Fibroblast of lung (primary cell): Measurements from ENCODE around the gene MAPKAP1. TPM values are rescaled to one million over a fixed set of nuclear protein-coding genes. Genes with fewer than 3 reads are reported as not detected.
A peak's percentile ranks its signal among the peaks of the same experiment; 100 is the strongest.

Experiments
- DNase-seq, 2 donors: peaks; one replicate each; pipeline versions ENCODE4 v3.0.0 to v3.0.0-alpha.2; 2010; ENCODE audit warnings: low read depth in 2 of 2
- H2AFZ ChIP-seq: 2 replicates; pipeline ENCODE4 v1.5.1; 2012; ENCODE audit warnings: low read length, control low read depth, inconsistent platforms
- H3K27ac ChIP-seq: 2 replicates; pipeline ENCODE4 v1.5.1; 2011; ENCODE audit warnings: low read length, control low read depth; ENCODE audit not compliant: insufficient read depth
- H3K27me3 ChIP-seq: 2 replicates; pipeline ENCODE4 v1.5.1; 2011; ENCODE audit warnings: mild to moderate bottlenecking, low read length; ENCODE audit not compliant: control insufficient read depth, insufficient read depth
- H3K36me3 ChIP-seq: 2 replicates; pipeline ENCODE4 v1.5.1; 2011; ENCODE audit warnings: low read length; ENCODE audit not compliant: control insufficient read depth, insufficient read depth
- H3K4me1 ChIP-seq: 2 replicates; pipeline ENCODE4 v1.5.1; 2011; ENCODE audit warnings: low read length; ENCODE audit not compliant: control insufficient read depth, insufficient read depth; ENCODE audit errors: extremely low read depth
- H3K4me2 ChIP-seq: 2 replicates; pipeline ENCODE4 v1.5.1; 2011; ENCODE audit warnings: low read length, control low read depth; ENCODE audit not compliant: insufficient read depth; ENCODE audit errors: extremely low read depth
- H3K4me3 ChIP-seq, 4 experiments: fragments of 200-600 bp in 1 of 4; sonication (generic) in 1 of 4; replicated peaks in 1 of 4; 2 replicates each; pipeline ENCODE4 v1.5.1; 2011 to 2016; ENCODE audit warnings: low read length in 4 of 4, low read depth in 3 of 4, mild to moderate bottlenecking in 3 of 4, control low read depth in 2 of 4, inconsistent platforms in 1 of 4, mixed read lengths in 1 of 4; ENCODE audit not compliant: insufficient read depth in 1 of 4; ENCODE audit errors: control extremely low read depth in 1 of 4
- H3K79me2 ChIP-seq: 2 replicates; pipeline ENCODE4 v1.5.1; 2012; ENCODE audit warnings: mild to moderate bottlenecking, low read length, inconsistent platforms; ENCODE audit not compliant: control insufficient read depth, insufficient read depth
- H3K9ac ChIP-seq: 2 replicates; pipeline ENCODE4 v1.5.1; 2011; ENCODE audit warnings: mild to moderate bottlenecking, low read length, control low read depth; ENCODE audit not compliant: insufficient read depth
- H3K9me3 ChIP-seq: 2 replicates; pipeline ENCODE4 v1.5.1; 2012; ENCODE audit warnings: low read depth, low read length; ENCODE audit not compliant: control insufficient read depth, insufficient read depth
- H4K20me1 ChIP-seq: 2 replicates; pipeline ENCODE4 v1.5.1; 2011; ENCODE audit warnings: low read length; ENCODE audit not compliant: control insufficient read depth, insufficient read depth; ENCODE audit errors: extremely low read depth
- EZH2 ChIP-seq: IDR thresholded peaks from 2 replicates; pipeline ENCODE4 v1.5.1; 2012; ENCODE audit warnings: low read length, control low read depth, mild to moderate bottlenecking; ENCODE audit errors: missing control alignments
- polyA plus RNA-seq, 2 donors: library from polyadenylated mRNA; depleted of rRNA in 1 of 2; stranded (reverse) in 1 of 2; unstranded in 1 of 2; fragments of >200 nt; gene quantifications; 2 replicates each; pipeline ENCODE4 v1.2.1, GENCODE V29; 2011 to 2012; ENCODE audit warnings: missing spikeins in 1 of 2
- total RNA-seq: library from RNA; depleted of rRNA; stranded (reverse); fragments of >200 nt; gene quantifications from 2 replicates; pipeline ENCODE4 v1.2.1, GENCODE V29; 2014
- TF ChIP-seq, protein P1 (sequence below), 2 donors: IDR thresholded peaks in 1 of 2; conservative IDR thresholded peaks in 1 of 2; 1 replicate in 1 of 2; 2 replicates in 1 of 2; pipeline ENCODE4 v1.5.1; 2011 to 2012; ENCODE audit warnings: low read length in 2 of 2, control low read depth in 1 of 2, inconsistent platforms in 1 of 2, low read depth in 1 of 2, mild to moderate bottlenecking in 1 of 2

The MAPKAP1 gene
- total and polyA plus RNA-seq, 2 donors (not counting 1 experiment from before 2014, with no cell fraction given) = 63.7 to 127 TPM

DNA sequence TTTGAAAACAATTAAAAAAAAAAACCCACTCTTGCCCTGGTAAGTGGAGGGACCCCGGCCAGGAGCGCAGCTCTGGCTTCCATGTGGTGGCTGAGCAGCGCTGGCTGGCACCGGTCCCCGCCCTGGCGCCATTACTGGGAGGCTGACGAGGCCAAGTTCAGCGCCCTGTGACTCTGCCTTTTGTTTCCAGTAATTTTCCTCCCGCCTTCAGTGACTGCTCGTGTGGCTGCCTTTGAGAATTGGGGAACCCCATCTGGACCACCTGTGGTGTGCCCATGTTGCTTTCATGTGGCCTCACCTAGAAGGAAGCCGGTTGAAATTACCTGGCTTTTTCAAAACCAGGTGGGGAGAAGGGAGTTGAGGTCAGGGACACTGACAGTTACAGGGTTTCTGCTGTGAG lies 309.3 kb downstream of the MAPKAP1 start:
- H3K4me1 ChIP-seq = no peaks in the 10 kb centered on the region
- no peak for DNase-seq
- H3K9ac ChIP-seq = no peak overlapping the region
- H3K36me3 ChIP-seq = no peaks in the 10 kb centered on the region
- no peaks in the 10 kb centered on the region for H3K27me3 ChIP-seq
- no peak for TF ChIP-seq EZH2
- TF ChIP-seq, protein P1, sequence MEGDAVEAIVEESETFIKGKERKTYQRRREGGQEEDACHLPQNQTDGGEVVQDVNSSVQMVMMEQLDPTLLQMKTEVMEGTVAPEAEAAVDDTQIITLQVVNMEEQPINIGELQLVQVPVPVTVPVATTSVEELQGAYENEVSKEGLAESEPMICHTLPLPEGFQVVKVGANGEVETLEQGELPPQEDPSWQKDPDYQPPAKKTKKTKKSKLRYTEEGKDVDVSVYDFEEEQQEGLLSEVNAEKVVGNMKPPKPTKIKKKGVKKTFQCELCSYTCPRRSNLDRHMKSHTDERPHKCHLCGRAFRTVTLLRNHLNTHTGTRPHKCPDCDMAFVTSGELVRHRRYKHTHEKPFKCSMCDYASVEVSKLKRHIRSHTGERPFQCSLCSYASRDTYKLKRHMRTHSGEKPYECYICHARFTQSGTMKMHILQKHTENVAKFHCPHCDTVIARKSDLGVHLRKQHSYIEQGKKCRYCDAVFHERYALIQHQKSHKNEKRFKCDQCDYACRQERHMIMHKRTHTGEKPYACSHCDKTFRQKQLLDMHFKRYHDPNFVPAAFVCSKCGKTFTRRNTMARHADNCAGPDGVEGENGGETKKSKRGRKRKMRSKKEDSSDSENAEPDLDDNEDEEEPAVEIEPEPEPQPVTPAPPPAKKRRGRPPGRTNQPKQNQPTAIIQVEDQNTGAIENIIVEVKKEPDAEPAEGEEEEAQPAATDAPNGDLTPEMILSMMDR (conservative IDR thresholded peaks at IDR 0.05 in 1 of 2, IDR thresholded peaks at IDR 0.05 in 1 of 2; ENCODE audit: low read depth in 1 of 2, low read length in 2 of 2) = no peak
- no peak overlapping the region for H3K4me2 ChIP-seq
- H3K27ac ChIP-seq = no peak overlapping the region
- no peaks in the 10 kb centered on the region for H4K20me1 ChIP-seq
- no peaks in the 10 kb centered on the region for H3K79me2 ChIP-seq
- H3K9me3 ChIP-seq = no peaks in the 10 kb centered on the region
- H2AFZ ChIP-seq = no peak overlapping the region
- no peak overlapping the region for H3K4me3 ChIP-seq

DNA sequence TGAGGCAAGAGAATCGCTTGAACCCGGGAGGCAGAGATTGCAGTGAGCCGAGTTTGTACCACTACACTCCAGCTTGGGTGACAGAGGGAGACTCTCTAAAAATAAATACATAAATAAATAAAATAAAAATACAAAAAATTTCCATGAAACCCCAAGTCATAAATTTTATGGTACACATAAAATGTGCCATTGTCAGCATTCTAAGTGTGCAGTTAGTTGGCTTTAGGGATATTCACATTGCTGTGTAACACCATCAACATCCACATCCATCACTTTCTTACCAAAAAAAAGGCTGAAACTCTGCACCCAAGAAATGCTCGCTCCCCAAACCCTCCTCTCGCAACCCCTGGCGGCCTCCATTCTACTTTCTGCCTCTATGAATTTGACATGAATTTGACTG lies 310.2 kb downstream of the MAPKAP1 start:
- no peak overlapping the region for H3K4me3 ChIP-seq
- no peaks in the 10 kb centered on the region for H4K20me1 ChIP-seq
- no peak overlapping the region for H3K9ac ChIP-seq
- H3K36me3 ChIP-seq = no peaks in the 10 kb centered on the region
- no peaks in the 10 kb centered on the region for H3K9me3 ChIP-seq
- no peaks in the 10 kb centered on the region for H3K4me1 ChIP-seq
- TF ChIP-seq EZH2 = no peak
- TF ChIP-seq, protein P1 (conservative IDR thresholded peaks at IDR 0.05 in 1 of 2, IDR thresholded peaks at IDR 0.05 in 1 of 2; ENCODE audit: low read depth in 1 of 2, low read length in 2 of 2) = no peak
- DNase-seq = no peak
- H3K27ac ChIP-seq = no peak overlapping the region
- no peak overlapping the region for H2AFZ ChIP-seq
- H3K79me2 ChIP-seq = no peaks in the 10 kb centered on the region
- H3K4me2 ChIP-seq = no peak overlapping the region
- no peaks in the 10 kb centered on the region for H3K27me3 ChIP-seq

DNA sequence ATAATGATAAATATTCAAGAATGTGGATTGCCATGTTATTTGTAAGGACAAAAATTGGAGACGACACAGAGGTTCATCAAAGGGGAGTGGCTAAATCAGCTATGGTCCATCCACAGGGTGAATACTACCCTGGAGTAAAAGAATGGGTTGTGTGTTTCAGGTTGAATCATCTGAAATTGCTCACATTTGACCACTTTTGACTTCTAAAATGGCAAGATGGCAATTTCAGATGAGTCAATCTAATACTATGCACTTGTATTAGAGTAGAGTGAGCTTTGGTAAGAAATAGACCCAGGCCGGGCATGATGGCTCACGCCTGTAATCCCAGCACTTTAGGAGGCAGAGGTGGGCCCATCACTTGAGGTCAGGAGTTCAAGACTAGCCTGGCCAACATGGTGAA lies 313.6 kb downstream of the MAPKAP1 start:
- Histone ChIP-seq H4K20me1 (no peaks in the 10 kb centered on the region), H3K36me3 (no peaks in the 10 kb centered on the region), H3K27ac (no peak overlapping the region), H3K9ac (no peak overlapping the region), H3K4me3 (no peak overlapping the region), H2AFZ (no peak overlapping the region), H3K27me3 (no peaks in the 10 kb centered on the region), H3K4me1 (no peaks in the 10 kb centered on the region), H3K4me2 (no peak overlapping the region), H3K79me2 (no peaks in the 10 kb centered on the region), H3K9me3 (no peaks in the 10 kb centered on the region)
- peak; percentile 23 to 77 for DNase-seq
- TF ChIP-seq, protein P1 (conservative IDR thresholded peaks at IDR 0.05 in 1 of 2, IDR thresholded peaks at IDR 0.05 in 1 of 2; ENCODE audit: low read depth in 1 of 2, low read length in 2 of 2) = no peak
- no peak for TF ChIP-seq EZH2
